Activated T-helper 2 cell treated with anti-CD3 and anti-CD28 coated beads, Interferon-gamma antibody, Interleukin-2, Interleukin-4, amounts not matched to agents 10 μg/mL and 5 μg/mL and 100 μg/mL, durations not matched to agents 14 hours and 24 hours and 36 hours (primary cell): Measurements from ENCODE around the gene PMF1. TPM values are rescaled to one million over a fixed set of nuclear protein-coding genes. Genes with fewer than 3 reads are reported as not detected.
"Not testable (repeated sequence)": the region's sequence is repeated elsewhere in the genome, so short reads cannot be mapped to it uniquely, and the experiment has no call there.

Experiments
- DNase-seq: peaks from one replicate; pipeline ENCODE4 v3.0.0; 2021; ENCODE audit warnings: low spot score
- H3K27ac Mint-ChIP-seq: one replicate; pipeline ENCODE4 v1.8.0; 2021; ENCODE audit warnings: mixed read lengths
- H3K27me3 Mint-ChIP-seq: one replicate; pipeline ENCODE4 v1.8.0; 2021; ENCODE audit warnings: low read depth, mixed read lengths
- H3K36me3 Mint-ChIP-seq: one replicate; pipeline ENCODE4 v1.8.0; 2021; ENCODE audit warnings: low read depth, mixed read lengths
- H3K4me1 Mint-ChIP-seq: one replicate; pipeline ENCODE4 v1.8.0; 2021; ENCODE audit warnings: low read depth, mixed read lengths
- H3K4me3 Mint-ChIP-seq: one replicate; pipeline ENCODE4 v1.8.0; 2021; ENCODE audit warnings: low read depth, mild to moderate bottlenecking, moderate library complexity, mixed read lengths
- H3K9me3 Mint-ChIP-seq: one replicate; pipeline ENCODE4 v1.8.0; 2021; ENCODE audit warnings: mixed read lengths
- intact Hi-C: fragments of 100-400 bp; cut with micrococcal nuclease; formaldehyde crosslinking; loops from one replicate; pipeline ENCODE4 v1.15.1; 2023
- total RNA-seq: library from RNA; stranded (reverse); gene quantifications from 2 replicates; pipeline ENCODE4 v1.2.3, GENCODE V29; 2022

The PMF1 gene
- total RNA-seq, 1 donor from 2014 or later = 115 TPM

- H3K4me3 Mint-ChIP-seq, H3K4me1 Mint-ChIP-seq, intact Hi-C loops, H3K27me3 Mint-ChIP-seq, DNase-seq, H3K27ac Mint-ChIP-seq: not testable (repeated sequence)
- H3K9me3 Mint-ChIP-seq = peaks cover 16% of the 10 kb centered on the region
- peaks cover 28% of the 10 kb centered on the region for H3K36me3 Mint-ChIP-seq
Observed at GRCh38 chr1:156186347-156187177, 26.2 kb upstream of the PMF1 start.

- H3K4me3 Mint-ChIP-seq = not testable (repeated sequence)
Observed at GRCh38 chr1:156190265-156190664, 22.5 kb upstream of the PMF1 start.

DNA sequence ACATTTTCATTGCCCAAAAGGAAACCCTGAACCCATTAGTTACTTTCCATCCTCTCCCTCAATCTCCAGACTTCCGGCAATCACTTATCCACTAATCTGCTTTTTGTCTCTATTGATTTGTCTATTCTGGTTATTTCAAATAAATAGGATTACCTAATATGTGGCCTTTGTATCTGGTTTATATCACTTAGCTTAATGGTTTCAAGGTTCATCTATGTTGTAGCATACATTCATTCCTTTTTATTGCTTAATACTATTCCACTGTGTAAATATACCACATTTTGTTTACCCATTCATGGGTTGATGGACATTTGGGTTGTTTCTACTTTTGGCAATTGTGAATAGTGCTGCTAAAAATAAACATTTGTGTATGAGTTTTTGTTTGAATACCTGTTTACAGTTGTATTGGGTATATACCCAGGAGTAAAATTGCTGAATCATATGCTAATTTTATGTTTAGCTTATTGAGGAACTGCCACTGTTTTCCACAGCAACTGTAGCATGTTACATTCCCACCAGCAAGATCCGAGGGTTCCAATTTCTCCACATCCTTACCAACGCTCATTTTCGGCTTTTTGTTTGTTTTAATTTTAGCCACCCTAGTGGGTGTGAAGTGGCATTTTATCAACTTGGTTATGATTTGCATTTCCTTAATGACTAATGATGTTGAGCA lies 21.4 kb upstream of the PMF1 start:
- H3K4me1 Mint-ChIP-seq = peaks cover 35% of the 10 kb centered on the region
- intact Hi-C loops = loop anchor here (5.0 to 10.0 kb wide), 3 partner anchors 39 to 217 kb away; partner anchors contain the start of genes ARHGEF2, CCT3, SEMA4A and TSACC

More at GRCh38 chr1:156190265-156190664, 22.5 kb upstream of the PMF1 start:
- peaks cover 24% of the 10 kb centered on the region for H3K4me1 Mint-ChIP-seq
- not testable (repeated sequence) for H3K27ac Mint-ChIP-seq, H3K27me3 Mint-ChIP-seq, DNase-seq
- H3K9me3 Mint-ChIP-seq = peaks cover 16% of the 10 kb centered on the region
- intact Hi-C loops = loop anchor here (5.0 to 10.0 kb wide), 3 partner anchors 38 to 215 kb away; partner anchors contain the start of genes ARHGEF2, CCT3, SEMA4A and TSACC
- H3K36me3 Mint-ChIP-seq = peaks cover 35% of the 10 kb centered on the region

GRCh38 chr1:156193208-156193487 lies 19.7 kb upstream of the PMF1 start:
- no peak for DNase-seq
- peak overlapping the region; percentile 95 for H3K4me3 Mint-ChIP-seq
- peaks cover 52% of the 10 kb centered on the region for H3K36me3 Mint-ChIP-seq
- intact Hi-C loops = loop anchor here (1.0 to 10.0 kb wide), 4 partner anchors 32 to 218 kb away; partner anchors contain the start of genes ARHGEF2, CCT3, SEMA4A and TSACC
- peak overlapping the region; percentile 91 for H3K27ac Mint-ChIP-seq
- peaks cover 6% of the 10 kb centered on the region for H3K9me3 Mint-ChIP-seq
- peaks cover 48% of the 10 kb centered on the region for H3K4me1 Mint-ChIP-seq
- no peaks in the 10 kb centered on the region for H3K27me3 Mint-ChIP-seq

More for the DNA sequence above, 21.4 kb upstream of the PMF1 start:
- H3K4me3 Mint-ChIP-seq = no peak overlapping the region
- H3K9me3 Mint-ChIP-seq = peaks cover 13% of the 10 kb centered on the region
- peaks cover 44% of the 10 kb centered on the region for H3K36me3 Mint-ChIP-seq
- no peak for DNase-seq
- H3K27me3 Mint-ChIP-seq = no peaks in the 10 kb centered on the region
- peak overlapping the region; percentile 7 for H3K27ac Mint-ChIP-seq

GRCh38 chr1:156193488-156194299 lies 19.1 kb upstream of the PMF1 start, which contains the start of gene SLC25A44:
Gene SLC25A44 (plus strand): TSS chr1:156194104. CDS start chr1:156199848, 5,744 bp downstream.
- H3K9me3 Mint-ChIP-seq = peaks cover 6% of the 10 kb centered on the region
- H3K4me1 Mint-ChIP-seq = peaks cover 54% of the 10 kb centered on the region
- no peaks in the 10 kb centered on the region for H3K27me3 Mint-ChIP-seq
- H3K4me3 Mint-ChIP-seq = peak within 1 kb of the TSS; percentile 95
- peak; percentile 97 for DNase-seq
- H3K36me3 Mint-ChIP-seq = peaks cover 57% of the 10 kb centered on the region
- peak within 1 kb of the TSS; percentile 91 for H3K27ac Mint-ChIP-seq
- intact Hi-C loops = loop anchor here (1.0 to 10.0 kb wide), 5 partner anchors 20 to 219 kb away; partner anchors contain the start of genes ARHGEF2, CCT3, PMF1 and SEMA4A

DNA sequence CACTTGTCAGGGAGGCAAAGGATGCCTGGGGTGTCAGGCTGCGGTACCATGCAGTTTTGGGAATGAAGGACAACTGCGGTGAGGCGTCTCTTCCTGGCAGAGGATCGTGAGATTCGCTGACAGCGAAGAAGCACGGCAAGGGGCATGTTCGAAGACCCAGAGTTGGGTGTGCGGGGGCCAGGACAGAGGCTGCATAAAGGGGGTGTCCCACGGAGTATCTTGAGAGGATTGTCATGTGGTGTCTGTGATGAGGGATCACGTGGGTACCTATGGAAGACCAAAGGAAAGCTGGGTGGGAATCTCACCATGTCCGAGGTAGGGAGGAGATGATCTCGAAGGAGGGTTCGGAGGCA lies 18.5 kb upstream of the PMF1 start:
- Mint-ChIP-seq H3K27me3 (no peaks in the 10 kb centered on the region), H3K4me1 (peaks cover 60% of the 10 kb centered on the region), H3K9me3 (peaks cover 2% of the 10 kb centered on the region), H3K27ac (peak overlapping the region; percentile 91), H3K36me3 (peaks cover 59% of the 10 kb centered on the region), H3K4me3 (peak overlapping the region; percentile 95)
- no peak for DNase-seq
- intact Hi-C loops = loop anchor here (1.0 to 10.0 kb wide), 4 partner anchors 19 to 219 kb away; partner anchors contain the start of genes ARHGEF2, CCT3, PMF1 and SEMA4A

- Mint-ChIP-seq H3K4me1 (peaks cover 73% of the 10 kb centered on the region), H3K27ac (peak overlapping the region; percentile 43), H3K27me3 (no peaks in the 10 kb centered on the region), H3K9me3 (no peaks in the 10 kb centered on the region), H3K4me3 (peak overlapping the region; percentile 95), H3K36me3 (peaks cover 67% of the 10 kb centered on the region)
- intact Hi-C loops = loop anchor here (5.0 to 10.0 kb wide), 2 partner anchors 86 to 221 kb away; partner anchors contain the start of genes ARHGEF2, SMG5 and TMEM79
- DNase-seq = no peak
Observed at GRCh38 chr1:156195853-156196252, 17.0 kb upstream of the PMF1 start.

- Mint-ChIP-seq H3K27me3 (no peaks in the 10 kb centered on the region), H3K9me3 (no peaks in the 10 kb centered on the region), H3K27ac (peak overlapping the region; percentile 61), H3K36me3 (peaks cover 64% of the 10 kb centered on the region), H3K4me3 (peak overlapping the region; percentile 19), H3K4me1 (peaks cover 70% of the 10 kb centered on the region)
- intact Hi-C loops = loop anchor here (5.0 to 10.0 kb wide), 2 partner anchors 86 to 222 kb away; partner anchors contain the start of genes ARHGEF2, SMG5 and TMEM79
- DNase-seq = no peak
Observed at GRCh38 chr1:156196445-156196844, 16.4 kb upstream of the PMF1 start.

DNA sequence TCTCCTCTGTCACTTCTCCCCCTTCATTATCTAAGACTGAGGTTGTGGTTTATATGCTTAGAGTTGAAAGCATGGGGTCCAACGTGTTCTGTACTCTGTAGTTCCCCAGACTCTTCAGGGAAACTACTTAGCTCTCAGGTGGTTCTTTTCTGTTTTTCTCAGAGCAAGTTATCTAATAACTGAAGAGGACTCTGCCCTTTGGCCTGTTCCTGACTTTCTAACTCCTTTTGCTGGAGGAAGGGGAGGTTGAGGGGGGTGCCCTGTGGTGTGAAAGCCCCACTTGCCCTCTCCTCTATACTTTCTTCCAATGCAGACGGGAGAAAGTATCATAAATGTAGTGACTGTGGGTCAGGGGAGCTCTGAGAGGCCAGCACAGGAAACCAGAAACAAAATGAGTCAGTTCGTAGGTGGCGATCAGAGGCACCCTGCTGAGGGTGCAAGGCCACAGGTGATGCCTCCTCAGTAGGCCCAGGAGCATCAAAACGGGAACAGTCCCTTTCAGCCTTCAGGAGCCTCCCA lies 13.9 kb upstream of the PMF1 start:
- H3K4me3 Mint-ChIP-seq = peak overlapping the region; percentile 76
- H3K36me3 Mint-ChIP-seq = peaks cover 61% of the 10 kb centered on the region
- peaks cover 55% of the 10 kb centered on the region for H3K4me1 Mint-ChIP-seq
- DNase-seq = no peak
- H3K9me3 Mint-ChIP-seq = no peaks in the 10 kb centered on the region
- no peaks in the 10 kb centered on the region for H3K27me3 Mint-ChIP-seq
- intact Hi-C loops = loop anchor here (1.0 to 10.0 kb wide), 5 partner anchors 14 to 224 kb away; partner anchors contain the start of genes ARHGEF2, PMF1, SMG5 and TMEM79
- H3K27ac Mint-ChIP-seq = peak overlapping the region; percentile 95

DNA sequence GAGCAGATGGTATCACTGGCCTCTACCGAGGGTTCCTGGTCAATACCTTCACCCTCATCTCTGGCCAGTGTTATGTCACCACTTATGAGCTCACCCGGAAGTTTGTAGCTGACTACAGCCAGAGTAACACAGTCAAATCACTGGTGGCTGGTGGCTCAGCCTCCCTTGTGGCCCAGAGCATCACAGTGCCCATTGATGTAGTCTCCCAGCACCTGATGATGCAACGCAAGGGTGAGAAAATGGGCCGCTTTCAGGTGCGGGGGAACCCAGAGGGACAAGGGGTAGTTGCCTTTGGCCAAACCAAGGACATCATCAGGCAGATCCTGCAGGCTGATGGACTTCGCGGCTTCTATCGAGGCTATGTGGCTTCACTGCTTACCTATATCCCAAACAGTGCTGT lies 12.8 kb upstream of the PMF1 start:
- Mint-ChIP-seq H3K36me3 (peaks cover 64% of the 10 kb centered on the region), H3K4me1 (peaks cover 49% of the 10 kb centered on the region), H3K9me3 (no peaks in the 10 kb centered on the region), H3K27ac (peak overlapping the region; percentile 95), H3K27me3 (no peaks in the 10 kb centered on the region), H3K4me3 (peak overlapping the region; percentile 76)
- no peak for DNase-seq
- intact Hi-C loops = no loop called here

- Mint-ChIP-seq H3K4me3 (no peak overlapping the region), H3K4me1 (peaks cover 26% of the 10 kb centered on the region), H3K27me3 (no peaks in the 10 kb centered on the region), H3K36me3 (peaks cover 60% of the 10 kb centered on the region), H3K9me3 (no peaks in the 10 kb centered on the region), H3K27ac (no peak overlapping the region)
- intact Hi-C loops = no loop called here
- DNase-seq = no peak
Observed at GRCh38 chr1:156203331-156203730, 9.5 kb upstream of the PMF1 start.

- Mint-ChIP-seq H3K4me1 (peaks cover 16% of the 10 kb centered on the region), H3K9me3 (no peaks in the 10 kb centered on the region), H3K27me3 (no peaks in the 10 kb centered on the region), H3K27ac (no peak overlapping the region), H3K4me3 (no peak overlapping the region), H3K36me3 (peaks cover 60% of the 10 kb centered on the region)
- intact Hi-C loops = no loop called here
- no peak for DNase-seq
Observed at GRCh38 chr1:156204686-156205085, 8.1 kb upstream of the PMF1 start.
